Liver (tissue), 3 donors: Measurements from ENCODE around the gene FAM131B.

Experiments
- GABPA ChIP-seq, 2 donors: IDR thresholded peaks in 1 of 2; conservative IDR thresholded peaks in 1 of 2; 2 replicates each; pipeline ENCODE4 v1.6.1; 2016; ENCODE audit warnings: antibody characterized with exemption in 2 of 2, mild to moderate bottlenecking in 1 of 2, moderate library complexity in 1 of 2
- JUND ChIP-seq, 2 donors: IDR thresholded peaks; 2 replicates each; pipeline ENCODE4 v1.6.1; 2016; ENCODE audit warnings: antibody characterized with exemption in 2 of 2
- RAD21 ChIP-seq, 2 donors: IDR thresholded peaks; 2 replicates each; pipeline ENCODE4 v1.6.1; 2016; ENCODE audit warnings: antibody characterized with exemption in 2 of 2, mild to moderate bottlenecking in 2 of 2
- TF ChIP-seq, protein P1 (sequence below): fragments of 150-350 bp; IDR thresholded peaks from 2 replicates; pipeline ENCODE4 v1.5.1; 2017; ENCODE audit warnings: improper control_type of control experiment, low read depth, low read length; ENCODE audit not compliant: missing input control
- TF ChIP-seq, protein P2 (sequence below): IDR thresholded peaks from 2 replicates; pipeline ENCODE4 v1.6.1; 2016; ENCODE audit warnings: antibody characterized with exemption, mild to moderate bottlenecking
- donor health status: healthy.
- donor health status: healthy.

DNA sequence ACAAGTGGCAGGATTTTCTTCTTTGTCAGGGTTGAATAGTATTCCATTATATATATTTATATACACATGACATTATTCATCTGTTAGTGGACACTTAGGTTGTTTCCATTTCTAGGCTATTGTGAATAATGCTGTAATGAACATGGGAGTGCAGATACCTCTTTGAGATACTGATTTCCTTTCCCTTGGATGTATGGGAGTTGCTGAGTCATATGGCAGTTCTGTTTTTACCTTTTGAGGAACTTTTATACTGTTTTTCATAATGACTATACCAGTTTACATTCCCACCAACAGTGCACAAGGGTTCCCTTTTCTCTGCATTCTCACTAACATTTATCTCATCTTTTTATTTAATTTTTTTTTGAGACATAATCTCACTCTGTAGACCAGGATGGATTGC is 48.4 kb downstream of the FAM131B start:
- TF ChIP-seq, protein P1, sequence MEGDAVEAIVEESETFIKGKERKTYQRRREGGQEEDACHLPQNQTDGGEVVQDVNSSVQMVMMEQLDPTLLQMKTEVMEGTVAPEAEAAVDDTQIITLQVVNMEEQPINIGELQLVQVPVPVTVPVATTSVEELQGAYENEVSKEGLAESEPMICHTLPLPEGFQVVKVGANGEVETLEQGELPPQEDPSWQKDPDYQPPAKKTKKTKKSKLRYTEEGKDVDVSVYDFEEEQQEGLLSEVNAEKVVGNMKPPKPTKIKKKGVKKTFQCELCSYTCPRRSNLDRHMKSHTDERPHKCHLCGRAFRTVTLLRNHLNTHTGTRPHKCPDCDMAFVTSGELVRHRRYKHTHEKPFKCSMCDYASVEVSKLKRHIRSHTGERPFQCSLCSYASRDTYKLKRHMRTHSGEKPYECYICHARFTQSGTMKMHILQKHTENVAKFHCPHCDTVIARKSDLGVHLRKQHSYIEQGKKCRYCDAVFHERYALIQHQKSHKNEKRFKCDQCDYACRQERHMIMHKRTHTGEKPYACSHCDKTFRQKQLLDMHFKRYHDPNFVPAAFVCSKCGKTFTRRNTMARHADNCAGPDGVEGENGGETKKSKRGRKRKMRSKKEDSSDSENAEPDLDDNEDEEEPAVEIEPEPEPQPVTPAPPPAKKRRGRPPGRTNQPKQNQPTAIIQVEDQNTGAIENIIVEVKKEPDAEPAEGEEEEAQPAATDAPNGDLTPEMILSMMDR, result no peak
- TF ChIP-seq GABPA (IDR thresholded peaks at IDR 0.05 in 1 of 2, conservative IDR thresholded peaks at IDR 0.05 in 1 of 2), result no peak
- TF ChIP-seq, protein P2, sequence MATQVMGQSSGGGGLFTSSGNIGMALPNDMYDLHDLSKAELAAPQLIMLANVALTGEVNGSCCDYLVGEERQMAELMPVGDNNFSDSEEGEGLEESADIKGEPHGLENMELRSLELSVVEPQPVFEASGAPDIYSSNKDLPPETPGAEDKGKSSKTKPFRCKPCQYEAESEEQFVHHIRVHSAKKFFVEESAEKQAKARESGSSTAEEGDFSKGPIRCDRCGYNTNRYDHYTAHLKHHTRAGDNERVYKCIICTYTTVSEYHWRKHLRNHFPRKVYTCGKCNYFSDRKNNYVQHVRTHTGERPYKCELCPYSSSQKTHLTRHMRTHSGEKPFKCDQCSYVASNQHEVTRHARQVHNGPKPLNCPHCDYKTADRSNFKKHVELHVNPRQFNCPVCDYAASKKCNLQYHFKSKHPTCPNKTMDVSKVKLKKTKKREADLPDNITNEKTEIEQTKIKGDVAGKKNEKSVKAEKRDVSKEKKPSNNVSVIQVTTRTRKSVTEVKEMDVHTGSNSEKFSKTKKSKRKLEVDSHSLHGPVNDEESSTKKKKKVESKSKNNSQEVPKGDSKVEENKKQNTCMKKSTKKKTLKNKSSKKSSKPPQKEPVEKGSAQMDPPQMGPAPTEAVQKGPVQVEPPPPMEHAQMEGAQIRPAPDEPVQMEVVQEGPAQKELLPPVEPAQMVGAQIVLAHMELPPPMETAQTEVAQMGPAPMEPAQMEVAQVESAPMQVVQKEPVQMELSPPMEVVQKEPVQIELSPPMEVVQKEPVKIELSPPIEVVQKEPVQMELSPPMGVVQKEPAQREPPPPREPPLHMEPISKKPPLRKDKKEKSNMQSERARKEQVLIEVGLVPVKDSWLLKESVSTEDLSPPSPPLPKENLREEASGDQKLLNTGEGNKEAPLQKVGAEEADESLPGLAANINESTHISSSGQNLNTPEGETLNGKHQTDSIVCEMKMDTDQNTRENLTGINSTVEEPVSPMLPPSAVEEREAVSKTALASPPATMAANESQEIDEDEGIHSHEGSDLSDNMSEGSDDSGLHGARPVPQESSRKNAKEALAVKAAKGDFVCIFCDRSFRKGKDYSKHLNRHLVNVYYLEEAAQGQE, result no peak
- TF ChIP-seq JUND (IDR thresholded peaks at IDR 0.05), result no peak
- TF ChIP-seq RAD21 (IDR thresholded peaks at IDR 0.05), result no peak
